ENCODE results near the gene DNAH8.

GRCh38 chr6:39037082-39037508 lies 322.0 kb downstream of the DNAH8 start:
- TF ChIP-seq CTCF (conservative IDR thresholded peaks at IDR 0.05) (no peak), EZH2 (IDR thresholded peaks at IDR 0.05; ENCODE audit: low read depth) (no peak)

Measured in PC-9 (cell line).